PC-3 (cell line): ENCODE results near the gene TMCO6. TPM values are rescaled to one million over a fixed set of nuclear protein-coding genes. Genes with fewer than 3 reads are reported as not detected.
"Not testable (repeated sequence)": the region's sequence is repeated elsewhere in the genome, so short reads cannot be mapped to it uniquely, and the experiment has no call there.

ENCODE experiments used
- ATAC-seq: fragments of 200-7000 bp; cut with Tn5 transposase; 2 replicates; pipeline ENCODE4 v1.9.1; 2020; ENCODE audit warnings: mild to moderate bottlenecking, moderate library complexity
- BruUV-seq: library from RNA; stranded (reverse); fragments of 400-500 nt; replicated peaks from 2 replicates; lab custom pipeline; 2021; lab: Mats Ljungman, UMichigan
- CTCF ChIA-PET: fragments of 300-600 bp; sonication (Branson Sonifier 250); formaldehyde crosslinking; loops from one replicate; lab custom pipeline; 2022; ENCODE audit warnings: antibody characterized with exemption; lab: Charles Lee
- POLR2A ChIA-PET: fragments of 300-600 bp; sonication (Branson Sonifier 250); formaldehyde crosslinking; loops from one replicate; lab custom pipeline; 2022; ENCODE audit warnings: antibody characterized with exemption; ENCODE audit not compliant: unreplicated experiment; lab: Charles Lee
- DNase-seq: peaks from one replicate; pipeline ENCODE4 v3.0.0-alpha.2; 2015
- H2AFZ ChIP-seq: fragments of 300-600 bp; sonication (generic); 2 replicates; pipeline ENCODE4 v1.6.0; 2016; ENCODE audit warnings: antibody characterized with exemption, low read length
- H3F3A ChIP-seq: fragments of 300-600 bp; sonication (generic); one replicate; pipeline ENCODE4 v1.6.0; 2017; ENCODE audit warnings: antibody characterized with exemption, low read length, control low read depth, mild to moderate bottlenecking; ENCODE audit not compliant: unreplicated experiment
- H3K27ac ChIP-seq: fragments of 300-600 bp; sonication (generic); 2 replicates; pipeline ENCODE4 v1.5.1; 2016; ENCODE audit warnings: mild to moderate bottlenecking, low read length
- H3K27me3 ChIP-seq: fragments of 300-600 bp; sonication (generic); 2 replicates; pipeline ENCODE4 v1.6.1; 2016; ENCODE audit warnings: low read length, mixed read lengths
- H3K36me3 ChIP-seq: fragments of 300-600 bp; sonication (generic); 2 replicates; pipeline ENCODE4 v1.6.1; 2016; ENCODE audit warnings: low read depth, mixed run types, low read length, mixed read lengths
- H3K4me1 ChIP-seq: fragments of 300-600 bp; sonication (generic); 2 replicates; pipeline ENCODE4 v1.5.1; 2016; ENCODE audit warnings: low read length; ENCODE audit not compliant: insufficient read depth
- H3K4me2 ChIP-seq: fragments of 300-600 bp; sonication (generic); 2 replicates; pipeline ENCODE4 v1.6.0; 2016; ENCODE audit warnings: low read length
- H3K4me3 ChIP-seq: fragments of 300-600 bp; sonication (generic); 2 replicates; pipeline ENCODE4 v1.5.1; 2016; ENCODE audit warnings: mild to moderate bottlenecking, low read length, mixed read lengths
- H3K79me2 ChIP-seq: fragments of 300-600 bp; sonication (generic); 2 replicates; pipeline ENCODE4 v1.6.1; 2017; ENCODE audit warnings: low read length, mixed read lengths
- H3K9ac ChIP-seq: fragments of 300-600 bp; sonication (generic); 2 replicates; pipeline ENCODE4 v1.6.0; 2016; ENCODE audit warnings: mild to moderate bottlenecking, low read length
- H3K9me2 ChIP-seq: fragments of 300-600 bp; sonication (generic); replicated peaks from 2 replicates; pipeline ENCODE4 v1.6.1; 2016; ENCODE audit warnings: mixed run types, low read length, mixed read lengths
- H3K9me3 ChIP-seq: fragments of 300-600 bp; sonication (generic); 2 replicates; pipeline ENCODE4 v1.6.1; 2016; ENCODE audit warnings: low read length, mixed read lengths
- H4K20me1 ChIP-seq: fragments of 300-600 bp; sonication (generic); 2 replicates; pipeline ENCODE4 v1.6.1; 2016; ENCODE audit warnings: low read length, mixed read lengths
- EZH2 ChIP-seq: fragments of 300-600 bp; sonication (generic); IDR thresholded peaks from one replicate; pipeline ENCODE4 v1.6.1; 2017; ENCODE audit warnings: antibody characterized with exemption, mild to moderate bottlenecking, low read length; ENCODE audit not compliant: unreplicated experiment
- EZH2phosphoT487 ChIP-seq: fragments of 300-600 bp; sonication (generic); IDR thresholded peaks from 2 replicates; pipeline ENCODE4 v1.6.1; 2018; ENCODE audit warnings: mild to moderate bottlenecking, antibody characterized with exemption, low read length, borderline replicate concordance
- intact Hi-C: fragments of 100-400 bp; cut with micrococcal nuclease; formaldehyde crosslinking; loops from 2 replicates; pipeline ENCODE4 v1.9.0; 2023
- total RNA-seq: library from RNA; depleted of rRNA; stranded (reverse); fragments of >200 nt; gene quantifications from 2 replicates; pipeline ENCODE4 v1.2.3, GENCODE V29; 2014
- TF ChIP-seq, protein P1 (sequence below): fragments of 300-600 bp; sonication (generic); conservative IDR thresholded peaks from 2 replicates; pipeline ENCODE4 v1.5.1; 2017; ENCODE audit warnings: antibody characterized with exemption, low read depth, mild to moderate bottlenecking, low read length

TMCO6 gene
- total RNA-seq, 1 experiment from 2014 or later: 16.5 TPM

- H3K9ac ChIP-seq, BruUV-seq, H3K79me2 ChIP-seq, H4K20me1 ChIP-seq, POLR2A ChIA-PET, H3F3A ChIP-seq, H3K9me3 ChIP-seq, CTCF ChIA-PET, H3K9me2 ChIP-seq, ATAC-seq, intact Hi-C loops, H3K4me2 ChIP-seq, H3K27ac ChIP-seq, H3K4me1 ChIP-seq, H2AFZ ChIP-seq, H3K4me3 ChIP-seq, H3K36me3 ChIP-seq, H3K27me3 ChIP-seq, DNase-seq: not testable (repeated sequence)
These were observed 14.4 kb upstream of the TMCO6 start for GRCh38 chr5:140624886-140625285.

DNA sequence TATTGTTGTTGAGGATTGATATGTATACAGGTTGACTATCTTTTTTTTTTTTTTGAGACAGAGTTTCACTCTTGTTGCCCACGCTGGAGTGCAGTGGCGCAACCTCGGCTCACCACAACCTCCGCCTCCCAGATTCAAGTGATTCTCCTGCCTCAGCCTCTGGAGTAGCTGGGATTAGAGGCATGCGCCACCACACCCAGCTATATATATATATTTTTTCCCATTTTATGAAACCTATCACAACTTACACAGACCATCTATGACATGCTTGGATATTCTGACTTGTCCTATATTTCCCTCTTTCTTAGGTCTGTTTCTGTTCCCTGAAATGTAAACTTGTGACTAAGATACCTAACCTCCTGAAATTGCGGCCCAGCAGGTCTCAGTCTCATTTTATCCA lies 11.3 kb upstream of the TMCO6 start:
- CTCF ChIA-PET: no interaction called here
- no peak for TF ChIP-seq EZH2phosphoT487
- no peak for TF ChIP-seq EZH2
- TF ChIP-seq, protein P1, sequence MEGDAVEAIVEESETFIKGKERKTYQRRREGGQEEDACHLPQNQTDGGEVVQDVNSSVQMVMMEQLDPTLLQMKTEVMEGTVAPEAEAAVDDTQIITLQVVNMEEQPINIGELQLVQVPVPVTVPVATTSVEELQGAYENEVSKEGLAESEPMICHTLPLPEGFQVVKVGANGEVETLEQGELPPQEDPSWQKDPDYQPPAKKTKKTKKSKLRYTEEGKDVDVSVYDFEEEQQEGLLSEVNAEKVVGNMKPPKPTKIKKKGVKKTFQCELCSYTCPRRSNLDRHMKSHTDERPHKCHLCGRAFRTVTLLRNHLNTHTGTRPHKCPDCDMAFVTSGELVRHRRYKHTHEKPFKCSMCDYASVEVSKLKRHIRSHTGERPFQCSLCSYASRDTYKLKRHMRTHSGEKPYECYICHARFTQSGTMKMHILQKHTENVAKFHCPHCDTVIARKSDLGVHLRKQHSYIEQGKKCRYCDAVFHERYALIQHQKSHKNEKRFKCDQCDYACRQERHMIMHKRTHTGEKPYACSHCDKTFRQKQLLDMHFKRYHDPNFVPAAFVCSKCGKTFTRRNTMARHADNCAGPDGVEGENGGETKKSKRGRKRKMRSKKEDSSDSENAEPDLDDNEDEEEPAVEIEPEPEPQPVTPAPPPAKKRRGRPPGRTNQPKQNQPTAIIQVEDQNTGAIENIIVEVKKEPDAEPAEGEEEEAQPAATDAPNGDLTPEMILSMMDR: no peak
- Histone ChIP-seq H3K27me3 (no peaks in the 10 kb centered on the region), H3K27ac (no peak overlapping the region), H3K9me2 (no peaks in the 10 kb centered on the region), H3F3A (no peaks in the 10 kb centered on the region), H3K36me3 (no peaks in the 10 kb centered on the region; the same call in 1 of the 2 replicates), H2AFZ (no peak overlapping the region), H3K4me2 (no peak overlapping the region), H3K4me3 (no peak overlapping the region), H3K4me1 (no peaks in the 10 kb centered on the region), H3K9me3 (peaks cover 4% of the 10 kb centered on the region; the same call in 1 of the 2 replicates), H3K9ac (no peak overlapping the region), H3K79me2 (no peaks in the 10 kb centered on the region), H4K20me1 (no peaks in the 10 kb centered on the region)
- DNase-seq (no peak), ATAC-seq (no peak)
- no TSS peak for BruUV-seq
- intact Hi-C loops: no loop called here
- POLR2A ChIA-PET: no interaction called here

GRCh38 chr5:140628711-140629110 lies 10.5 kb upstream of the TMCO6 start:
- Histone ChIP-seq H3K9me3 (peaks cover 4% of the 10 kb centered on the region; the same call in 1 of the 2 replicates), H3K9me2 (no peaks in the 10 kb centered on the region), H3K36me3 (no peaks in the 10 kb centered on the region; the same call in 1 of the 2 replicates), H3K4me1 (no peaks in the 10 kb centered on the region), H3F3A (no peaks in the 10 kb centered on the region), H3K27me3 (no peaks in the 10 kb centered on the region), H3K9ac (no peak overlapping the region), H3K4me3 (no peak overlapping the region), H3K27ac (no peak overlapping the region), H4K20me1 (no peaks in the 10 kb centered on the region), H3K79me2 (no peaks in the 10 kb centered on the region), H2AFZ (no peak overlapping the region), H3K4me2 (no peak overlapping the region)
- ChIA-PET CTCF (no interaction called here), POLR2A (no interaction called here)
- BruUV-seq: no TSS peak
- DNase-seq (no peak), ATAC-seq (no peak)
- intact Hi-C loops: no loop called here
- TF ChIP-seq EZH2phosphoT487: no peak
- no peak for TF ChIP-seq EZH2
- TF ChIP-seq, protein P1: no peak
